ENCODE results near the gene C10orf67.
A peak's percentile ranks its signal among the peaks of the same experiment; 100 is the strongest.
"Not testable (repeated sequence)": the region's sequence is repeated elsewhere in the genome, so short reads cannot be mapped to it uniquely, and the experiment has no call there.

C10orf67 gene

DNA sequence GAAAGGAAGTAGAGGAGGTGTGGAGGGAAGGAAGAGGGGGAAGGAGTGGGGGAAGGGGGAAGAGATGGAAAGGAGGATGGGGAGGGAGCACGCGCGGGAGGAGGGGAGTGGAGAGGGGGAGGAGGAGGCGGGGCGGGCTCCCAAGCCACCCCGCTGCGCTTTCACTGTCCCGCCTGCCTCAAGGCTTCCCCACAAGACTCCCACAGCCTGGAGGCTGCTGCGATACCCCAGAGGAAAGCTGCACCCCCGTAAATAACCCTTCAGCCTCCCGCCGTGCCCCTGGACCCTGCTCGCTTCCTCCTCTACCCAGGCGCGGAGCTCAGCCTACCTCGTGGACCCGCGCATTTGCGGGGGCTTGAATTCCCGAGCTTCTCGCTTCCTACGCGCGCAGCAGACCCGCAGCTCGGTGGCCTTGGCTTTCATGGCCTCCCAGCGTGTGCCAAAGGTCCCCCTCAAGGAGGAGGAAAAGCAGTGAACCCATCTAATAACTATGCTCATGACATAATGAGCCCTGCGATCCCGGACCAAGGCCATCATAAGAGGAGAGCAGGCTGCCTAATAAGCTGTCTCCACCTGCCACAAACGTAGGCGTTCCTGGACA lies at the start of gene C10orf67:
Gene C10orf67, minus strand, starts transcription at position 557 of the 601 bp plus-strand sequence. Its CDS starts 23 bp downstream, at position 534.
- no peak for DNase-seq (ENCODE audit: low read depth in 2 of 3, low spot score in 1 of 3)

DNA sequence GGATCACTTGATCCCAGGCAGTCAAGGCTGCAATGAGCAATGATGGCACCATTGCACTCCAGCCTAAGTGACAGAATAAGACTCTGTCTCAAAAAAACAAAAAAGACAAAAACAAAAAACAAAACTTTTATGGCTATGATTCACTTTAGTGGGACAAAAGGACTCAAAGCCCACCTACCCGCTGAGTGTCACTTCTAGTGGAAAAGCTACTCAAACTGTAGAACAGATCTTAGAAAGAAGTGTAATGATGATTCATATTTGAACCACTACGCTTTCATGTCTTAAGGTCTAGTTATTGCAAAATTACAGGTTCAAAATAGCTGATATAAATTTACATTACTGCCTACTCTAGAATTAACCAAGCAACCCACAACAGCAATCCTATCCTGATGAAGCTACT lies 47.2 kb upstream of the C10orf67 start:
- DNase-seq (ENCODE audit: low read depth in 2 of 3, low spot score in 1 of 3): peak in 2 of 3 donors; percentile 8

DNA sequence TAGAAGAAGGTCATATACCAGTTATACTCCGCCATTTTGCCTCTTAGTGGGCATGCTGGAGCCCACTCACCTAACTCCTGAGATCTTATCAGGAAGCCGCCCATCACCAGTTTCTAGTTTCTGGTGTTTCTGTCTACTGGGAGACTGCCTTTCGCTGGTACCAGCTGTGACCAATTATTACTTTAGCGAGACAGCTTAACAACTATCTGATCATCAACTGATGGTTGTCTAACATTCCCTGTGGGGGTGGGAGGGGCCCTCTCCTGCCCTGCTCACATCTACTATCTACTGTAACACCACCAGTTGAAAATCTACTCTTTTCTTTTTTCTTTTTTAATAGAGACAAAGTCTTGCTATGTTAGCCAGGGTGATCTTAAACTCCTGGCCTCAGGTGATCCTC lies 46.2 kb upstream of the C10orf67 start:
- DNase-seq (ENCODE audit: low read depth in 2 of 3, low spot score in 1 of 3): no peak

GRCh38 chr10:23390408-23390807 lies 45.8 kb upstream of the C10orf67 start:
- DNase-seq (ENCODE audit: low read depth in 2 of 3, low spot score in 1 of 3): not testable (repeated sequence)

DNA sequence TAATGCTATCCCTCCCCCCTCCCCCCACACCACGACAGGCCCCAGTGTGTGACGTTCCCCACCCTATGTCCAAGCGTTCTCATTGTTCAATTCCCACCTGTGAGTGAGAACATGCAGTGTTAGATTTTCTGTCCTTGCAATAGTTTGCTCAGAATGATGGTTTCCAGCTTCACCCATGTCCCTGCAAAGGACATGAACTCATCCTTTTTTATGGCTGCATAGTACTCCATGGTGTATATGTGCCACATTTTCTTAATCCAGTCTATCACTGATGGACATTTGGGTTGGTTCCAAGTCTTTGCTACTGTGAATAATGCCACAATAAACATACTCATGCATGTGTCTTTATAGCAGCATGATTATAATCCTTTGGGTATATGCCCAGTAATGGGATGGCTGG lies 42.9 kb upstream of the C10orf67 start:
- not testable (repeated sequence) for DNase-seq (ENCODE audit: low read depth in 2 of 3, low spot score in 1 of 3)

GRCh38 chr10:23386052-23386451 lies 41.5 kb upstream of the C10orf67 start:
- no peak for DNase-seq (ENCODE audit: low read depth in 2 of 3, low spot score in 1 of 3)

- DNase-seq (ENCODE audit: low read depth in 2 of 3, low spot score in 1 of 3): no peak
Measured at GRCh38 chr10:23384364-23384763, 39.8 kb upstream of the C10orf67 start.

GRCh38 chr10:23383637-23384036 lies 39.0 kb upstream of the C10orf67 start:
- no peak for DNase-seq (ENCODE audit: low read depth in 2 of 3, low spot score in 1 of 3)

DNA sequence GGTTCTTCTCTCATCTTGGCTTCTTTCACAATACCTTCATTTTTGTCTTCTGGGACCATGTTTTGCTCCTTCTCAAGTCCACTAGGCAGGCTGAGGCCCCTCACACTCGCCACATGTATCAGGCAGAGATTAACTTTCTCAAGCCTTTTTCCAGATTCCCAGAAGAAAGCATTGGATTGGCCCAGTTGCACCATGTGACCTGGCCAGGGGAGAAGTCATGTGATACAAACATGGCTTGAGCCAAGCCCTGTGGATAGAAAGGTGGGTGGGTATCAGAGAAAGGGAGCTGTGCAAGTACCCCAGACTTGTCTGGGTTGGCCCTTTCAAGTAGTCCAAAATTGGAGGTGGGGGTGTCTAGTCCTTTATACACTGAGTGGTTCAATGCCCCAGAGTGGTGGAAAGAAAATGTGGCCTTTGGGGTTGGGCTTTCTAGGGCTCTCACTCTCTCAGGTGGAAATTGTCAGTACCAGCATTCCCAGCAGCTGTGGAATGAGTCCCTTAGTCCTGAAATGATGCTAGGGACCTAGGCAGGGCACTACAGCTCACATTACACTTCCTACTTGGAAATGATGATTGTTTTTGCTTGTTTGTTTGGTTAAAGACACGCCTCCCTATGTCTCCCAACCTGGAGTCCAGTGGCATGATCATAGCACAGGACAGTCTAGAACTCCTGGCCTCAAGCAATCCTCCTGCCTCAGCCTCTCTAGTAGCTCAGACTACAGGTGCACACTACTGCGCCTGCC lies 36.9 kb upstream of the C10orf67 start:
- no peak for DNase-seq (ENCODE audit: low read depth in 2 of 3, low spot score in 1 of 3)

GRCh38 chr10:23379686-23380085 lies 35.1 kb upstream of the C10orf67 start:
- DNase-seq (ENCODE audit: low read depth in 2 of 3, low spot score in 1 of 3): no peak

DNA sequence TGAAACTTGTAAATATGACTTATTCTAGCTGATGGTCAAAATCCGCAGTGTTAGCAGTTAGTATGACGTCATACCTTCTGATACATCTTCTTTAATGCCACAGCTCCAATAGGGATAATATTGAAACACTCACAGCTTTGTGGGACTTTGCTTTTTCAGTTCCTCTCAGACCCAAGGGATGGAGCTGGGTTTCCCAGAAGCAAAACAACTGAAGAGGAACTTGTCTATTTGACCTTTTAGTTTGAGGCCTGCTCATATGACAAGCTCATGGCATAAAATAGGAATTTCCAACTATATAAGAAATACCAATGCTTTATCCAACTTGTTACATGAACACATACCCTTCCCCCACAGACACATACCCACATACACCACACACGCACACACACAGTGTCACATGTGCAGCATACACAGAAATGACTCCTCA lies 31.6 kb upstream of the C10orf67 start:
- no peak for DNase-seq (ENCODE audit: low read depth in 2 of 3, low spot score in 1 of 3)

DNA sequence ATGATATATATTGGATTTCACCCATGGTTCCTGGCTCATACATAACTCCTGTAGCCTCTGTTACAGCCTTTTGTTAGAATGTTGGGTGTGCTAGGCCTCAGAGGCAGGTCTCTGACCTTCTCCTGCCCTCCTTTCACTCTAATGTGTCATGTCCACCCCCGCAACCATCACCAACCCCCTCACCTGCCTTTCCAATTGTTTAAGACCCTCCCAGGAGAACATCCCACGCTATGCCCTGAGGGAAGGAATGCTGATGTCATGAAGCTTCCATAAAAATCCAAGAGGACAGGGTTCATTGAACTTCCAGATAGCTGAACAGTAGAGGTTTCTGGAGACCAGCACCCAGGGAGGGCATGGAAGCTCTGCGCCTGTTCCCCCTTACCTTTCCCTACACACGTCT lies 30.8 kb upstream of the C10orf67 start:
- no peak for DNase-seq (ENCODE audit: low read depth in 2 of 3, low spot score in 1 of 3)

GRCh38 chr10:23373156-23373555 lies 28.6 kb upstream of the C10orf67 start:
- DNase-seq (ENCODE audit: low read depth in 2 of 3, low spot score in 1 of 3): no peak

- DNase-seq (ENCODE audit: low read depth in 2 of 3, low spot score in 1 of 3): no peak
Measured at GRCh38 chr10:23371073-23371472, 26.5 kb upstream of the C10orf67 start.

GRCh38 chr10:23370106-23370505 lies 25.5 kb upstream of the C10orf67 start:
- DNase-seq (ENCODE audit: low read depth in 2 of 3, low spot score in 1 of 3): no peak

DNA sequence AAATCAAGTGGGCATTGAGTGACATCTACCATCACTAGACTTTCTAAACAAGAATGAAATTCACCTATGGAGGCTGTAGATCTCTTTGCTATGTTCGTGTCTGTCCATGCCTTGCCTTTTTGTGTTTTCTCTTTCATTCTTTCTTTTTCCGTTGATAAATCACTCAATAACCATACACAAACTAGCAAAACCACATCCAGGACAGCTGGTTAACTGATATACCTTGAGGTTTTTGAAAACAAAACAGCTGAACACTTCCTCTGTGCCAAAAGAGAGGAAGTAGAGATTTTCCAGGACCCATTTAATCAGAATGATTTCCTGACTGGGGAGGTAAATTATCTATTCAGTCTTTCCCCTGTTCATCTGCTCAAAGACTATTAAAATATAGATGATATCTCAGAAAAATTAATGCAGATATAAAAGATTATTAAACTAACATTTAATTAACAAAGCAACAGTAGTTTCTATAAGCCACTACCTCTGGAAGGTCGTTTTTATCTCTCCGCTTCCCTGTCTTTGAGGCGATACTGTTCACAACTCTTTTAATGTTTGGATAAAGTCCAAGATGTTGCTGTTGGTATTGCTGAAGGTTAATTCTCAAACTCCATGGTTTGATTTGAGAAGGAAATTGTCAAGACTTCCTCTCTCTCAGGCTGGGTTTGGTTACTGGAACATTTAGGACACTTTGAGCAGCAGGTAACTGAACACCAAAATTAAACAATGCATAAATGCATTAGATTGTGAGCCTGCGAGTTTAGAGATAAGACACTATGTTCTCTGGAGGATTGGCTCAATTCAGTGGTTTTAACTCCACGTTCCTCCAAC lies 24.4 kb upstream of the C10orf67 start:
- no peak for DNase-seq (ENCODE audit: low read depth in 2 of 3, low spot score in 1 of 3)

- no peak for DNase-seq (ENCODE audit: low read depth in 2 of 3, low spot score in 1 of 3)
Measured at GRCh38 chr10:23367896-23368595, 23.4 kb upstream of the C10orf67 start.

GRCh38 chr10:23365417-23366030 lies 20.9 kb upstream of the C10orf67 start:
- DNase-seq (ENCODE audit: low read depth in 2 of 3, low spot score in 1 of 3): not testable (repeated sequence)

DNA sequence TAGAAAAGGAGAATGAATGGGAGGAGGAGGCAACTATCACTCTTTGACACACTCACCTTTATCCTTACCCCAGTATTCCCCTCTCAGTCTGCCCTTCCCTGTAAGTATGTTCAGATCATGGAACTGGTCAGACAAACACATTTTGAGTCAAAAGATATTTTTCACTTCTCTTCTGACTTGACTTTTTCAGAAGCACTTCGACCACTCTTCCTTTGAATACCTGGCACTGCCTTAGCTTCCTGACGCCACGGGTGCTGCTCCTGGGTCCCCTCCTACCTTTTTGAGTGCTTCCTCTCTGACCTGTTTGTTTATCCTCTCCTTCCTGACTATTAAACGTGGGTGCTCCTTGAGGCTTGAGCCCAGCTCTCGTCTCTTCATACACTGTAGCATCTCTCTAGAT lies 19.8 kb upstream of the C10orf67 start:
- no peak for DNase-seq (ENCODE audit: low read depth in 2 of 3, low spot score in 1 of 3)

GRCh38 chr10:23363793-23364135 lies 19.2 kb upstream of the C10orf67 start:
- DNase-seq (ENCODE audit: low read depth in 2 of 3, low spot score in 1 of 3): no peak

Measured in stimulated activated CD4-positive, alpha-beta T cell treated with anti-CD3 and anti-CD28 coated beads, Interleukin-12 subunit alpha, Interleukin-12 subunit beta, amount 100 ng/mL, for 48 hours (primary cell).